Memory B cell (primary cell): ENCODE measurements around the gene RNF175.
A peak's percentile ranks its signal among the peaks of the same experiment; 100 is the strongest.

Experiments
- ATAC-seq: fragments of 150-1000 bp; cut with Tn5 transposase; 2 replicates; pipeline ENCODE4 v1.10.0; 2021; ENCODE audit warnings: low read depth, mild to moderate bottlenecking, moderate library complexity
- DNase-seq, 2 donors: peaks; one replicate each; pipeline ENCODE4 v3.0.0; 2022; ENCODE audit warnings: low spot score in 2 of 2
- H3K27ac Mint-ChIP-seq: one replicate; pipeline ENCODE4 v1.8.0; 2022; ENCODE audit warnings: mild to moderate bottlenecking, moderate library complexity, mixed read lengths
- H3K27me3 Mint-ChIP-seq: one replicate; pipeline ENCODE4 v1.8.0; 2022; ENCODE audit warnings: mixed read lengths
- H3K36me3 Mint-ChIP-seq: one replicate; pipeline ENCODE4 v1.8.0; 2022; ENCODE audit warnings: mild to moderate bottlenecking, mixed read lengths
- H3K4me1 Mint-ChIP-seq: one replicate; pipeline ENCODE4 v1.8.0; 2022; ENCODE audit warnings: mixed read lengths
- H3K4me3 Mint-ChIP-seq: one replicate; pipeline ENCODE4 v1.8.0; 2022; ENCODE audit warnings: mild to moderate bottlenecking, moderate library complexity, mixed read lengths
- H3K9me3 Mint-ChIP-seq: one replicate; pipeline ENCODE4 v1.8.0; 2022; ENCODE audit warnings: mixed read lengths

RNF175 gene

DNA sequence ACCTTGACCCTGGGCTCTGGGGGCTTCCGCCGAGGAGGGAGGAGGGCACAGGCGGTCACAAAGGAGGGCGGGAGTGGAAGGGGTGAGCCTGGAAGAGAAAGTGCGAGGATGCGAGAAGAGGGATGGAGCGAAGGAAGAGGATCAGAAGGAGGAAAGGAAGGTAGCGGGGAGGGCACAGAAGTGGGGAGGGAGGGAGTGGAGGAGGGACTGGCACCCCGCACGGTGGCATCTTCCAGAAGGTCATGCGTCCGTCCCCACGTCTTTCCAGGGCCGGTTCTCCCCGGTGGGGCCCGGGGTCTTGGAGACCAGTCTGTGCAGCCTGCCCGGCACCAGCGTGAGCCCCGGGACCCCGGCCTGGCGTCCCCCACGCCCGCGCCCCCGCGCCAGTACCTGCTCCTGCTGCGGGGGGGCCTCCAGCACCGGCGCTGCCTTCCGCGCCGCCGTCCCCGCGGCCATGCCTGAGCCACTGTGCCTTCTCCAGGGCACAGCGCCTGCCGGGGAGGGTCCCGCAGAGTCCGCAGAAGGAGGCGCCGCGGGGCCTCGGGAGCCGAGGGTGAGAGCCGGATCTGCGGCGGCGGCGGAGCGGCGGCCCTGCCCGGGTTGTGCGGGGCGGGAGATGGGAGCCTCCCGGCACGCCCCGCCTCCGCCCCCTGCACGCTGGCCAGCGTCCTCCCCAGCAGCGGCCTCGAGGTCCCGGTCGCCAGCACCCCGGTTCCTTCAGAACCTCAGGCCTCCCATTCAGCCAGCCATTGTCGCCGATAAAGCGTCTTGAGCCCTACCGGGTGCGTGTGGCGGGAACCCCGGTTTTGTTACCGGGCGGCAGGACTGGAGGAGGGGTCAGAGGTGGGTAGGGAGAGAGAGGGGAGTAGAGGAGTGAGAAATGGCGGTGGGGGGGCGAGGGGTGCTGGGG, at the start of gene RNF175:
Gene RNF175 (minus strand): TSS at position 618 of the 910 bp plus-strand sequence. CDS start 162 bp downstream, at position 456.
- Mint-ChIP-seq H3K4me3 (peak within 1 kb of the TSS; percentile 74), H3K27ac (no peak within 1 kb of the TSS), H3K36me3 (no peaks in the 10 kb centered on the region), H3K9me3 (peaks cover 1% of the 10 kb centered on the region), H3K4me1 (no peaks in the 10 kb centered on the region), H3K27me3 (peaks cover 33% of the 10 kb centered on the region)
- peak; percentile 35 for ATAC-seq
- DNase-seq, result no peak

DNA sequence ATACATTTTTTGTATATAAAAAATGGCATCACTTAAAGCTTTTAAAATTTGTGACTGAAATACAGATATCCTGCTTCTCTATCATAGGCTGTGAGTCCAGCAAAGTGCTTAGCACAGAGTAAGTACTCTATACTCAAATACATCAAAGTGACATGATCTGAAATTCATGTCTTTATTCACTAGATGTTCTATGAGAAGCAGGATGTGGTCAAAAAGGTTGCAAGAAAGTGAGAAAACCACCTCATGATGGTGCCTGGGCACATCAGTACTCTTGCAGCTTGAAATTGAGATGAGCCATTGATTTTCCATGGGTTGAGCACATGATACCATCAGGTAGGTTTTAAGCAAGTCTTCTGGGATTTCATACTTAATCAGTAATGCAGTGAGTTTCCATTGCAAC, 49.5 kb upstream of the RNF175 start:
- DNase-seq (no peak), ATAC-seq (no peak)
- Mint-ChIP-seq H3K36me3 (no peaks in the 10 kb centered on the region), H3K9me3 (peaks cover 2% of the 10 kb centered on the region), H3K27me3 (peaks cover 6% of the 10 kb centered on the region), H3K4me1 (peaks cover 5% of the 10 kb centered on the region), H3K4me3 (no peak overlapping the region), H3K27ac (peak overlapping the region; percentile 13)

GRCh38 chr4:153808175-153808574, 48.4 kb upstream of the RNF175 start:
- Mint-ChIP-seq H3K4me3 (no peak overlapping the region), H3K27ac (no peak overlapping the region), H3K27me3 (peaks cover 6% of the 10 kb centered on the region), H3K36me3 (no peaks in the 10 kb centered on the region), H3K9me3 (peaks cover 2% of the 10 kb centered on the region), H3K4me1 (peaks cover 5% of the 10 kb centered on the region)
- ATAC-seq, result no peak
- no peak for DNase-seq

- no peaks in the 10 kb centered on the region for H3K36me3 Mint-ChIP-seq
- H3K9me3 Mint-ChIP-seq, result no peaks in the 10 kb centered on the region
- H3K4me1 Mint-ChIP-seq, result peaks cover 5% of the 10 kb centered on the region
- H3K27me3 Mint-ChIP-seq, result peaks cover 6% of the 10 kb centered on the region
- no peak overlapping the region for H3K4me3 Mint-ChIP-seq
- ATAC-seq (no peak), DNase-seq (no peak)
- H3K27ac Mint-ChIP-seq, result no peak overlapping the region
Measured at GRCh38 chr4:153806073-153806472, 46.2 kb upstream of the RNF175 start.

DNA sequence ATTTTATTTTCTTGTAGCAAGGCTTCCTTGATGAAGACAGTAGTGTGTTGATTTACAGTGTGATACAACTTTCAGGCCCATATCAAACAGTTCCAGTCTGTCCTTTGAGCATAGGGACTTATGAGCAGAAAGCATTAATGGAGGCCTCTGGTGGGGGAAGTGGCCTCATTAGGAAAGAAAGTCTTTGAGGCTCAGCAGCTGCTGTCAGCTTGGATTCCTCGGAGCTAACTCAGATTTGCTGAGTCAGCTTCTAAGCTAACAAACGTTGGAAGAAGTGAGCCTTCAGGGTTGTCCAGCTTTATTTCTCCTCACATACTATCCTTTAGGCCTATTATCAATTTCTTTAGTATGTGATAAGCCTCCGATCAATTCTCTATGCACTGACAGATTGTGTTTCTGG, 44.9 kb upstream of the RNF175 start:
- ATAC-seq (no peak), DNase-seq (no peak)
- H3K9me3 Mint-ChIP-seq, result no peaks in the 10 kb centered on the region
- H3K36me3 Mint-ChIP-seq, result no peaks in the 10 kb centered on the region
- no peak overlapping the region for H3K4me3 Mint-ChIP-seq
- H3K4me1 Mint-ChIP-seq, result peaks cover 3% of the 10 kb centered on the region
- peaks cover 8% of the 10 kb centered on the region for H3K27me3 Mint-ChIP-seq
- H3K27ac Mint-ChIP-seq, result no peak overlapping the region

- Mint-ChIP-seq H3K27ac (no peak overlapping the region), H3K9me3 (no peaks in the 10 kb centered on the region), H3K27me3 (peaks cover 7% of the 10 kb centered on the region), H3K4me3 (no peak overlapping the region), H3K36me3 (no peaks in the 10 kb centered on the region), H3K4me1 (peaks cover 2% of the 10 kb centered on the region)
- DNase-seq (no peak), ATAC-seq (no peak)
Measured at GRCh38 chr4:153799694-153800074, 39.9 kb upstream of the RNF175 start.

- DNase-seq (no peak), ATAC-seq (no peak)
- Mint-ChIP-seq H3K4me1 (peaks cover 2% of the 10 kb centered on the region), H3K27ac (no peak overlapping the region), H3K36me3 (no peaks in the 10 kb centered on the region), H3K9me3 (no peaks in the 10 kb centered on the region), H3K4me3 (no peak overlapping the region), H3K27me3 (peaks cover 8% of the 10 kb centered on the region)
Measured at GRCh38 chr4:153798901-153799693, 39.3 kb upstream of the RNF175 start.

DNA sequence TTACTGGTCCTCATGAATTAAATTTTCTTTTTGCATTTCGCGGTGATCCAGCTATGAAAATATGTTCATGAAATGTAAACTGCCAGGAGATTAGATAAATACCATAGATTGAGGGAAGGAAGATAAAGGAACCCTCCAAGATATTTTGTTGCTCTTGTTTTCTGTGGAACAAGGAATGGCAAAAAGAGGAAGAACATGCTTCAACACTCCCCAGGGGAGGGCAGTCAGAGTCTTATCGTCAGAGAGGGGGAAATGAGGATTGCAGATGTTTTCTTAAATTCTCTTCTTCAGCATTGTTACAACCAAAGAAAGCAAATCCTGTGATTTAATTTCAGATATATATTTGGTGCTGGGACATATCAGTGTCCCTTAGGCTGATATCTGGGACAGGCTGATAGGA, 38.6 kb upstream of the RNF175 start:
- H3K9me3 Mint-ChIP-seq, result no peaks in the 10 kb centered on the region
- peaks cover 9% of the 10 kb centered on the region for H3K27me3 Mint-ChIP-seq
- H3K4me3 Mint-ChIP-seq, result no peak overlapping the region

DNA sequence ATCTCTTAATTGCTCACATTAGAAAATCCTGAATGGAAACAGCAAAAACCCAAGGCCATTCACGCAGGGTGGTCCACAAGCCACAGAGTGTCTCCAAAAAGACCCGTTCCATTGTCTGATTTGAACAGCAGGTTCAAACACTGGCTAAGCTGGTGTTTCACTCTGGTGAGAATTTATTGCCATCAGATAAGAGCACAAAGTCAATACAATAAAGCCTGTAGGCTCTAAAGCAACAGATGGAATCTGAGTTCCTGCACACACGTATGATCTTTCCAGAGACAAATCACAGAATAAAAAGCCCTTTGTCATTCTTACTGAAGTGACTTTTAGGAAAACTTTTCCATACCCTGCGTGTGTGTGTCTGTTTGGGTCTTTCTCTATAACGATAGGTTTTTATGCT, 34.2 kb upstream of the RNF175 start:
- no peak for DNase-seq
- no peaks in the 10 kb centered on the region for H3K36me3 Mint-ChIP-seq
- peaks cover 26% of the 10 kb centered on the region for H3K27me3 Mint-ChIP-seq
- no peaks in the 10 kb centered on the region for H3K9me3 Mint-ChIP-seq
- ATAC-seq, result no peak
- H3K4me1 Mint-ChIP-seq, result peaks cover 18% of the 10 kb centered on the region
- H3K4me3 Mint-ChIP-seq, result no peak overlapping the region
- H3K27ac Mint-ChIP-seq, result no peak overlapping the region

More for the DNA sequence above, 38.6 kb upstream of the RNF175 start:
- no peak for DNase-seq
- H3K4me1 Mint-ChIP-seq, result peaks cover 2% of the 10 kb centered on the region
- no peaks in the 10 kb centered on the region for H3K36me3 Mint-ChIP-seq
- H3K27ac Mint-ChIP-seq, result no peak overlapping the region
- ATAC-seq, result no peak

DNA sequence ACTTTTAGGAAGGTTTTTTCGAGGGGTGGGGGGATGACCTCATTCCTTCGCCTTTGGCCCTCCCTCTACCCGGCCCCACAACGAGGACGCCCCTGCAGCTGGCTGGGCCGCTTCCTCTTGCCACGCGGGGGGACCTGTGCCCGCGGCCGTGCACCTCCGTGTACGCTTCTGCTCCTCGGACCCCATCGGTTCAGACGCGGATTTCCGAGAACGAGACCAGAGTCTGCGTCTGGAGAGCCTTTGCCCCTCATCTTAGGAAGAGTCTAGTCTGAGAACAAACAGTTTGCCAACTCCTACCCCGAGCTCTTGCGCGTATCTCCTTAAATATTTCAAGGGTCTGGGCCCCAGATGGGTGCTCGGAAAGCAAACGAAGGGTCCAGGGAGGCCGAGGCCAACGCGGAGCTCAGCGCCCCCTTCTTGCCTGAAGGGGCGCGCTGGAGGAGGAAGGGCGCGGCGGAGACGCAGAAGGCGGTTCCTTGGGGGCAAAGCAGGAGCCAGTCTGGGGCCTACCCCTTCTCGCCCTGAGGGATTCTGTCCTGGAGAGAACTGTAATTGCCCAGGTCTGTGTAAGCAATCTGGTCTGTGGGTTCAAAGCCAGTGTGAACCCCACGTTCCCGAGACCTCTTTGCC, 32.9 kb upstream of the RNF175 start:
- H3K36me3 Mint-ChIP-seq, result no peaks in the 10 kb centered on the region
- H3K9me3 Mint-ChIP-seq, result no peaks in the 10 kb centered on the region
- H3K27me3 Mint-ChIP-seq, result peaks cover 36% of the 10 kb centered on the region
- ATAC-seq (peak; percentile 24), DNase-seq (no peak)
- H3K27ac Mint-ChIP-seq, result no peak overlapping the region
- peaks cover 26% of the 10 kb centered on the region for H3K4me1 Mint-ChIP-seq
- H3K4me3 Mint-ChIP-seq, result peak overlapping the region; percentile 67

DNA sequence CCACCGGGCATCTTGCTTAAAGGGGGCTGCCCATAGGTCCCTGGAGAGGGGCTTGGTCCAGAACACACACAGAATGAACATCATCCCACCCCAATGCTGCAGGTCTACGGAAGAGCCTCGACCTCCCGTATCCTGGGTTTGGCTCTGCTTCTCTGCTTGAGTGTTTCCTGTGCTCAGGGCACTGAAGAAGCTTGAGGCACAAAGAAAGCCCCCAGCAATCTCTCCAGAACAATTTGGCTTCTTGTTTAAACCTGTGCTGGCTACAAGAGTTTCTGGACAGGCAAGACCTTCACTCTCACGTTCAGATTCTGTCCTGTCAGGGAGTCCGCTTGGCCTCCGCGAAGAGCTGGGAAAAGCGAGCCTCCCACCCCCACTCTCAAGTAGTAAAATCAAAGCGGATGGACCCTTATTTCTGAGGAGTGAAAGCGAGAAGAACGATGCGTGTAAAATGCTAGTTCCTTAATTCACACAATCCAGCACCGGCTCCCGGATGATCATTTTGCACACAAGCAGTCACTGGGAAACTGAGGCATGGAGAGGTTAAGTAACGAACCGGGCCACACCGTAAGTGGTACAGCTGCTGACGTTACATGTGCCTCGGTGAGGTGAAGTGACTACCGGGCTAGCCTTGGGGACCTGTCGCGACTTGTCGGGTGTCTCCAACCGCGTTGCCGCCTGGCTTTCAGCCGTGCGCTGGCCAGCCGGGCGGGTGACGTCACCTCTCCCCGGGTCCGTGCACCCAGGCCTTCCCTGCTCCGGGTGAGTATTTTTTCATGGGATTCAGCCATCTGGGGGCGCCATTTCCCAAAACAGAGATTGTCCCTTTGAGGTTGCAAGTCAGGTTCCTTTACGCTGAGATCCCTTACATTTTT, 32.2 kb upstream of the RNF175 start:
- no peaks in the 10 kb centered on the region for H3K36me3 Mint-ChIP-seq
- DNase-seq, result no peak
- H3K4me3 Mint-ChIP-seq, result peak overlapping the region; percentile 70
- H3K27me3 Mint-ChIP-seq, result peaks cover 38% of the 10 kb centered on the region
- H3K27ac Mint-ChIP-seq, result peak overlapping the region; percentile 52
- H3K9me3 Mint-ChIP-seq, result no peaks in the 10 kb centered on the region
- peaks cover 27% of the 10 kb centered on the region for H3K4me1 Mint-ChIP-seq
- peak; percentile 3 for ATAC-seq

DNA sequence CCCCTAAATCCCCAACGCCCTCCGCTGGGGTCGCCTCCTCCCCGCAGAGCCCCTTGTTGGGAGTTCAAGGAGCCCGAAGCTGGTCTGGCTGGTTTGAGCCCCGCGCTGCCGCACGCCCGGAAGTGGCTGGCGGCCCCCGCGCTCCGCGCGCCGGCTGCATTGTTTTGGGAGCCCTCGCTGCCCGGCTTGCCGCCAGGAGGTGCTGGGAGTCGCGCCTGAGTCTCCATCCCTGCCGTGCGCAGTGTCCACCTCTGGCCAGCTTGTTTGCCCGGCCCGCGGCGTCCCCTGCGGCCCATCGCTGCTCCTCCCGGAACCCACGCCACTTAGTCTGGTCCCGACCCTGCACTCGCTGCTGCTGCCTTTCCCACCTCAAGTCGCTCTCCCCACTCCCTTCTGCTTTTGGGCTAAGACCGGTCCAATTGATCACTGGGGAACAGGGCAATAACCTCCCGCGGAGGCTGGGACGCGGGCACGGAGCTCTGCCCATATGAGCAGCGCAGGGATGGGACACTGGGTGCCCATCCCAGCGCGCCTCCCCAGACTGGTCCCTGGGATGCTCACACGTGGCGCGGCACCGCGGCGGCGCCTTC, 31.2 kb upstream of the RNF175 start:
- DNase-seq (peak in 1 of 2 donors; percentile 25), ATAC-seq (peak; percentile 23)
- Mint-ChIP-seq H3K27me3 (peaks cover 35% of the 10 kb centered on the region), H3K27ac (peak overlapping the region; percentile 52), H3K4me1 (peaks cover 27% of the 10 kb centered on the region), H3K9me3 (no peaks in the 10 kb centered on the region), H3K36me3 (no peaks in the 10 kb centered on the region), H3K4me3 (peak overlapping the region; percentile 70)

GRCh38 chr4:153790500-153790865, 30.7 kb upstream of the RNF175 start:
- ATAC-seq, result no peak
- peak in 1 of 2 donors; percentile 12 for DNase-seq
- Mint-ChIP-seq H3K36me3 (no peaks in the 10 kb centered on the region), H3K27ac (no peak overlapping the region), H3K4me3 (peak overlapping the region; percentile 14), H3K9me3 (no peaks in the 10 kb centered on the region), H3K4me1 (peaks cover 27% of the 10 kb centered on the region), H3K27me3 (peaks cover 35% of the 10 kb centered on the region)
